Prostate gland (tissue), 2 donors: ENCODE data around the gene CCR9. TPM values are rescaled to one million over a fixed set of nuclear protein-coding genes. Genes with fewer than 3 reads are reported as not detected.

Experiments
- DNase-seq: peaks from one replicate; pipeline ENCODE4 v3.0.0-alpha.2; 2019; ENCODE audit warnings: low spot score
- H3K27ac ChIP-seq, 2 donors: fragments of 200-600 bp; sonication (generic); 2 replicates each; pipeline ENCODE4 v1.5.1; 2017 to 2019
- H3K27me3 ChIP-seq: fragments of 200-600 bp; sonication (generic); replicated peaks from 2 replicates; pipeline ENCODE4 v1.5.1; 2019; ENCODE audit not compliant: insufficient read depth
- H3K36me3 ChIP-seq, 2 donors: fragments of 200-600 bp; sonication (generic); 1 replicate in 1 of 2; 2 replicates in 1 of 2; pipeline versions ENCODE4 v1.5.1 to v1.8.1; 2017 to 2019
- H3K4me1 ChIP-seq: fragments of 200-600 bp; sonication (generic); replicated peaks from 2 replicates; pipeline ENCODE4 v1.5.1; 2019
- H3K4me3 ChIP-seq, 2 donors: fragments of 200-600 bp; sonication (generic); 2 replicates each; pipeline ENCODE4 v1.5.1; 2017 to 2019
- H3K9me3 ChIP-seq: fragments of 200-600 bp; sonication (generic); 2 replicates; pipeline ENCODE4 v1.5.1; 2017
- CTCF ChIP-seq, 4 experiments: fragments of 200-600 bp in 2 of 4; fragments of 450-650 bp in 2 of 4; sonication (generic) in 2 of 4; IDR thresholded peaks; 1 replicate in 3 of 4; 2 replicates in 1 of 4; pipeline ENCODE4 v1.5.1; 2016 to 2019; ENCODE audit warnings: antibody characterized with exemption in 4 of 4, mild to moderate bottlenecking in 2 of 4, moderate library complexity in 2 of 4
- POLR2A ChIP-seq: fragments of 450-650 bp; IDR thresholded peaks from one replicate; pipeline ENCODE4 v1.6.1; 2016; ENCODE audit warnings: antibody characterized with exemption, mild to moderate bottlenecking
- POLR2AphosphoS5 ChIP-seq: sonication (generic); formaldehyde crosslinking; IDR thresholded peaks from one replicate; pipeline ENCODE4 v1.6.1; 2017; ENCODE audit warnings: antibody characterized with exemption
- WGBS: methylation state at CpG from one replicate; pipeline ENCODE4 v1.1.5; 2018; 5-methylcytosine and 5-hydroxymethylcytosine counted together
- intact Hi-C: fragments of 100-400 bp; cut with DNase I; formaldehyde crosslinking; loops from one replicate; pipeline ENCODE4 v1.14.2; 2022
- total RNA-seq, 2 donors: library from RNA; depleted of rRNA; stranded (reverse); fragments of >200 nt; gene quantifications; one replicate each; pipeline ENCODE4 v1.1.0, GENCODE V29; 2016

The CCR9 gene
- total RNA-seq, 2 donors from 2014 or later, result 0.09 TPM; not detected in 1

- intact Hi-C loops, result no loop called here
- no peaks in the 10 kb centered on the region for H3K4me1 ChIP-seq
- H3K27me3 ChIP-seq, result no peaks in the 10 kb centered on the region
- H3K27ac ChIP-seq, result no peak overlapping the region
- no peaks in the 10 kb centered on the region for H3K9me3 ChIP-seq
- TF ChIP-seq POLR2AphosphoS5 (no peak), CTCF (IDR thresholded peaks at IDR 0.05) (no peak), POLR2A (no peak)
- 81% methylated on average over 7 of the region's 7 CpGs for WGBS
- H3K4me3 ChIP-seq, result no peak overlapping the region
- no peaks in the 10 kb centered on the region for H3K36me3 ChIP-seq
- DNase-seq, result no peak
These were observed 27.4 kb upstream of the CCR9 start for GRCh38 chr3:45858809-45859543.

- H3K4me1 ChIP-seq, result no peaks in the 10 kb centered on the region
- H3K4me3 ChIP-seq, result no peak overlapping the region
- DNase-seq, result no peak
- no peak for TF ChIP-seq CTCF (IDR thresholded peaks at IDR 0.05)
- TF ChIP-seq POLR2A, result no peak
- TF ChIP-seq POLR2AphosphoS5, result no peak
- intact Hi-C loops, result no loop called here
- H3K9me3 ChIP-seq, result no peaks in the 10 kb centered on the region
- H3K27me3 ChIP-seq, result no peaks in the 10 kb centered on the region
- no peaks in the 10 kb centered on the region for H3K36me3 ChIP-seq
- H3K27ac ChIP-seq, result no peak overlapping the region
- 78% methylated on average over 4 of the region's 4 CpGs for WGBS
These were observed 25.9 kb upstream of the CCR9 start for GRCh38 chr3:45860481-45860880.

- Histone ChIP-seq H3K4me1 (no peaks in the 10 kb centered on the region), H3K27me3 (no peaks in the 10 kb centered on the region), H3K36me3 (no peaks in the 10 kb centered on the region), H3K9me3 (no peaks in the 10 kb centered on the region), H3K4me3 (no peak overlapping the region), H3K27ac (no peak overlapping the region)
- no peak for TF ChIP-seq CTCF (IDR thresholded peaks at IDR 0.05)
- TF ChIP-seq POLR2A, result no peak
- TF ChIP-seq POLR2AphosphoS5, result no peak
- DNase-seq, result no peak
- intact Hi-C loops, result no loop called here
- WGBS, result 47% methylated on average over 7 of the region's 7 CpGs
These were observed 25.2 kb upstream of the CCR9 start for GRCh38 chr3:45861043-45861719.

- WGBS, result 67% methylated on average over 8 of the region's 8 CpGs
- no peak overlapping the region for H3K27ac ChIP-seq
- no peaks in the 10 kb centered on the region for H3K9me3 ChIP-seq
- no peaks in the 10 kb centered on the region for H3K27me3 ChIP-seq
- no peak for DNase-seq
- H3K36me3 ChIP-seq, result no peaks in the 10 kb centered on the region
- intact Hi-C loops, result no loop called here
- TF ChIP-seq CTCF (IDR thresholded peaks at IDR 0.05), result no peak
- TF ChIP-seq POLR2A, result no peak
- no peak for TF ChIP-seq POLR2AphosphoS5
- no peak overlapping the region for H3K4me3 ChIP-seq
- no peaks in the 10 kb centered on the region for H3K4me1 ChIP-seq
These were observed 21.4 kb upstream of the CCR9 start for GRCh38 chr3:45864760-45865519.
